DOHH2 (cell line): ENCODE measurements around the gene EEPD1.

ENCODE experiments used
- H3F3A ChIP-seq: fragments of 200-600 bp; sonication (generic), shearing (Covaris generic); 2 replicates; pipeline ENCODE4 v1.6.0; 2016; ENCODE audit warnings: antibody characterized with exemption, mild to moderate bottlenecking; ENCODE audit not compliant: control insufficient read depth, insufficient read depth
- H3K27ac ChIP-seq: fragments of 200-600 bp; sonication (generic); 2 replicates; pipeline ENCODE4 v1.5.1; 2014; ENCODE audit warnings: low read depth, mild to moderate bottlenecking, low read length, moderate library complexity
- H3K27me3 ChIP-seq: fragments of 200-600 bp; sonication (generic); 2 replicates; pipeline ENCODE4 v1.6.1; 2014; ENCODE audit warnings: mild to moderate bottlenecking, low read length, mixed read lengths; ENCODE audit not compliant: control insufficient read depth
- H3K36me3 ChIP-seq: fragments of 200-600 bp; sonication (generic); 2 replicates; pipeline ENCODE4 v1.6.1; 2014; ENCODE audit warnings: mild to moderate bottlenecking, low read length, moderate library complexity, mixed read lengths; ENCODE audit not compliant: control insufficient read depth
- H3K4me1 ChIP-seq: fragments of 200-600 bp; sonication (generic); 2 replicates; pipeline ENCODE4 v1.6.1; 2014; ENCODE audit warnings: mild to moderate bottlenecking, low read length, mixed read lengths; ENCODE audit not compliant: control insufficient read depth
- H3K4me2 ChIP-seq: fragments of 200-600 bp; sonication (generic); 2 replicates; pipeline ENCODE4 v1.6.0; 2014; ENCODE audit warnings: mild to moderate bottlenecking, low read length, moderate library complexity
- H3K4me3 ChIP-seq: fragments of 200-600 bp; sonication (generic); 2 replicates; pipeline ENCODE4 v1.5.1; 2014; ENCODE audit warnings: mild to moderate bottlenecking, low read length, mixed read lengths
- H3K79me2 ChIP-seq: fragments of 200-600 bp; sonication (generic); 2 replicates; pipeline ENCODE4 v1.6.1; 2014; ENCODE audit warnings: mild to moderate bottlenecking, low read length, mixed read lengths; ENCODE audit not compliant: control insufficient read depth
- H3K9me2 ChIP-seq: fragments of 200-600 bp; sonication (generic); replicated peaks from 2 replicates; pipeline ENCODE4 v1.6.1; 2014; ENCODE audit warnings: mild to moderate bottlenecking, low read length, mixed read lengths; ENCODE audit not compliant: control insufficient read depth
- H3K9me3 ChIP-seq: fragments of 200-600 bp; sonication (generic); 2 replicates; pipeline ENCODE4 v1.6.1; 2014; ENCODE audit warnings: antibody characterized with exemption, low read length, mixed read lengths; ENCODE audit not compliant: control insufficient read depth, insufficient read depth
- H4K20me1 ChIP-seq: fragments of 200-600 bp; sonication (generic); 2 replicates; pipeline ENCODE4 v1.6.0; 2014; ENCODE audit warnings: low read depth, mild to moderate bottlenecking, antibody characterized with exemption, low read length, moderate library complexity; ENCODE audit not compliant: control insufficient read depth, insufficient read depth
- CTCF ChIP-seq: fragments of 200-600 bp; sonication (generic); IDR thresholded peaks from one replicate; pipeline ENCODE4 v1.5.1; 2014; ENCODE audit warnings: antibody characterized with exemption, mild to moderate bottlenecking, low read depth, low read length; ENCODE audit not compliant: poor library complexity, severe bottlenecking
- EZH2phosphoT487 ChIP-seq: fragments of 200-600 bp; sonication (generic); IDR thresholded peaks from 2 replicates; pipeline ENCODE4 v1.6.1; 2017; ENCODE audit warnings: borderline replicate concordance, mild to moderate bottlenecking, antibody characterized with exemption, low read length, moderate library complexity, mixed read lengths

EEPD1 gene

GRCh38 chr7:36300696-36301350 is 147.8 kb downstream of the EEPD1 start:
- Histone ChIP-seq H3K27me3 (no peaks in the 10 kb centered on the region), H3K36me3 (peaks cover 76% of the 10 kb centered on the region), H3K9me2 (no peaks in the 10 kb centered on the region), H3K27ac (no peak overlapping the region), H3K79me2 (no peaks in the 10 kb centered on the region), H3K4me3 (no peak overlapping the region), H3F3A (0 out of 2 replicates have a peak, but pooled peaks cover 4% of the 10 kb centered on the region), H3K9me3 (no peaks in the 10 kb centered on the region), H4K20me1 (no peaks in the 10 kb centered on the region; the same call in none of the 2 replicates), H3K4me1 (no peaks in the 10 kb centered on the region), H3K4me2 (no peak overlapping the region)
- no peak for TF ChIP-seq EZH2phosphoT487
- TF ChIP-seq CTCF = no peak

GRCh38 chr7:36301914-36302771 is 149.1 kb downstream of the EEPD1 start:
- no peaks in the 10 kb centered on the region for H3K9me3 ChIP-seq
- no peak overlapping the region for H3K27ac ChIP-seq
- H3K4me2 ChIP-seq = no peak overlapping the region
- TF ChIP-seq CTCF (no peak), EZH2phosphoT487 (no peak)
- no peaks in the 10 kb centered on the region; the same call in none of the 2 replicates for H4K20me1 ChIP-seq
- H3K36me3 ChIP-seq = peaks cover 64% of the 10 kb centered on the region
- no peak overlapping the region for H3K4me3 ChIP-seq
- no peaks in the 10 kb centered on the region for H3K9me2 ChIP-seq
- no peaks in the 10 kb centered on the region for H3K27me3 ChIP-seq
- H3K79me2 ChIP-seq = no peaks in the 10 kb centered on the region
- 0 out of 2 replicates have a peak, but pooled peaks cover 4% of the 10 kb centered on the region for H3F3A ChIP-seq
- no peaks in the 10 kb centered on the region for H3K4me1 ChIP-seq

- no peak for TF ChIP-seq EZH2phosphoT487
- TF ChIP-seq CTCF = no peak
- no peaks in the 10 kb centered on the region for H3K27me3 ChIP-seq
- H3K4me3 ChIP-seq = no peak overlapping the region
- H4K20me1 ChIP-seq = no peaks in the 10 kb centered on the region; the same call in none of the 2 replicates
- no peaks in the 10 kb centered on the region for H3K9me2 ChIP-seq
- H3F3A ChIP-seq = 0 out of 2 replicates have a peak, but pooled peaks cover 4% of the 10 kb centered on the region
- H3K4me1 ChIP-seq = no peaks in the 10 kb centered on the region
- H3K9me3 ChIP-seq = no peaks in the 10 kb centered on the region
- H3K79me2 ChIP-seq = no peaks in the 10 kb centered on the region
- H3K4me2 ChIP-seq = no peak overlapping the region
- peaks cover 51% of the 10 kb centered on the region for H3K36me3 ChIP-seq
- H3K27ac ChIP-seq = no peak overlapping the region
Measured at GRCh38 chr7:36303202-36304098, 150.4 kb downstream of the EEPD1 start.
